Measurements from ENCODE around the gene RABEP1.
A peak's percentile ranks its signal among the peaks of the same experiment; 100 is the strongest.

RABEP1 gene

GRCh38 chr17:5282642-5283217 is 646 bp downstream of the RABEP1 start:
- DNase-seq (ENCODE audit: low read depth), result no peak
- H3K4me3 ChIP-seq (ENCODE audit: low read length), result peak overlapping the region; percentile 77
- no peak for TF ChIP-seq CTCF (conservative IDR thresholded peaks at IDR 0.05; ENCODE audit: low read depth, low read length)

- DNase-seq (ENCODE audit: low read depth), result no peak
- peak overlapping the region; percentile 77 for H3K4me3 ChIP-seq (ENCODE audit: low read length)
- TF ChIP-seq CTCF (conservative IDR thresholded peaks at IDR 0.05; ENCODE audit: low read depth, low read length), result no peak
Observed at GRCh38 chr17:5283571-5284315, 1.7 kb downstream of the RABEP1 start.

- no peak overlapping the region for H3K4me3 ChIP-seq (ENCODE audit: low read length)
- DNase-seq (ENCODE audit: low read depth), result no peak
- no peak for TF ChIP-seq CTCF (conservative IDR thresholded peaks at IDR 0.05; ENCODE audit: low read depth, low read length)
Observed at GRCh38 chr17:5284681-5285080, 2.6 kb downstream of the RABEP1 start.

GRCh38 chr17:5286846-5287245 is 4.8 kb downstream of the RABEP1 start:
- no peak for DNase-seq (ENCODE audit: low read depth)
- no peak for TF ChIP-seq CTCF (conservative IDR thresholded peaks at IDR 0.05; ENCODE audit: low read depth, low read length)

GRCh38 chr17:5291683-5292350 is 9.7 kb downstream of the RABEP1 start:
- DNase-seq (ENCODE audit: low read depth), result no peak
- no peak for TF ChIP-seq CTCF (conservative IDR thresholded peaks at IDR 0.05; ENCODE audit: low read depth, low read length)
- no peak overlapping the region for H3K4me3 ChIP-seq (ENCODE audit: low read length)

More at GRCh38 chr17:5286846-5287245, 4.8 kb downstream of the RABEP1 start:
- H3K4me3 ChIP-seq (ENCODE audit: low read length), result no peak overlapping the region

GRCh38 chr17:5297245-5297644 is 15.2 kb downstream of the RABEP1 start:
- TF ChIP-seq CTCF (conservative IDR thresholded peaks at IDR 0.05; ENCODE audit: low read depth, low read length), result no peak
- no peak for DNase-seq (ENCODE audit: low read depth)
- H3K4me3 ChIP-seq (ENCODE audit: low read length), result no peak overlapping the region

Measured in retinal pigment epithelial cell (primary cell).